Liver (tissue), 9 donors: Measurements from ENCODE around the gene LILRA1. TPM values are rescaled to one million over a fixed set of nuclear protein-coding genes. Genes with fewer than 3 reads are reported as not detected.
A peak's percentile ranks its signal among the peaks of the same experiment; 100 is the strongest.

Source experiments
- DNase-seq: peaks from one replicate; pipeline ENCODE4 v3.0.0-alpha.2; 2017; ENCODE audit warnings: low spot score
- H3K27ac ChIP-seq, 2 donors: one replicate each; pipeline ENCODE4 v1.7.0; 2013; ENCODE audit warnings: inconsistent platforms in 2 of 2, low read length in 2 of 2, control low read depth in 1 of 2, low read depth in 1 of 2, mild to moderate bottlenecking in 1 of 2
- H3K27me3 ChIP-seq, 4 donors: one replicate each; pipeline versions ENCODE4 v1.6.1 to v1.7.0; 2013; ENCODE audit warnings: low read length in 3 of 4, inconsistent platforms in 1 of 4, mild to moderate bottlenecking in 1 of 4, moderate library complexity in 1 of 4; ENCODE audit not compliant: control insufficient read depth in 4 of 4, insufficient read depth in 4 of 4
- H3K36me3 ChIP-seq, 4 donors: one replicate each; pipeline versions ENCODE4 v1.6.1 to v1.7.0; 2013; ENCODE audit warnings: low read length in 3 of 4, mild to moderate bottlenecking in 3 of 4, low read depth in 1 of 4, moderate library complexity in 1 of 4; ENCODE audit not compliant: control insufficient read depth in 4 of 4, insufficient read depth in 3 of 4
- H3K4me1 ChIP-seq, 4 donors: one replicate each; pipeline versions ENCODE4 v1.6.1 to v1.7.0; 2013; ENCODE audit warnings: low read length in 3 of 4, mild to moderate bottlenecking in 3 of 4, moderate library complexity in 1 of 4; ENCODE audit not compliant: control insufficient read depth in 4 of 4, insufficient read depth in 4 of 4
- H3K4me3 ChIP-seq, 3 donors: one replicate each; pipeline versions ENCODE4 v1.6.1 to v1.7.0; 2013; ENCODE audit warnings: low read length in 3 of 3, control low read depth in 1 of 3, low read depth in 1 of 3, mild to moderate bottlenecking in 1 of 3
- H3K9ac ChIP-seq, 2 donors: one replicate each; pipeline ENCODE4 v1.7.0; 2013; ENCODE audit warnings: low read length in 2 of 2, mild to moderate bottlenecking in 2 of 2, moderate library complexity in 2 of 2, control low read depth in 1 of 2, low read depth in 1 of 2
- H3K9me3 ChIP-seq, 4 donors: one replicate each; pipeline versions ENCODE4 v1.6.1 to v1.7.0; 2013; ENCODE audit warnings: low read length in 3 of 4; ENCODE audit not compliant: control insufficient read depth in 4 of 4
- ATF3 ChIP-seq: IDR thresholded peaks from 2 replicates; pipeline ENCODE4 v1.6.1; 2016; ENCODE audit warnings: antibody characterized with exemption
- CTCF ChIP-seq: fragments of 150-350 bp; IDR thresholded peaks from 2 replicates; pipeline ENCODE4 v1.5.1; 2017; ENCODE audit warnings: improper control_type of control experiment, low read depth, low read length; ENCODE audit not compliant: missing input control
- EGR1 ChIP-seq, 2 donors: IDR thresholded peaks; 2 replicates each; pipeline ENCODE4 v1.6.1; 2016 to 2018; ENCODE audit warnings: antibody characterized with exemption in 2 of 2, low read depth in 2 of 2
- FOXA1 ChIP-seq: IDR thresholded peaks from 2 replicates; pipeline ENCODE4 v1.6.1; 2016; ENCODE audit warnings: antibody characterized with exemption
- FOXA2 ChIP-seq: IDR thresholded peaks from 2 replicates; pipeline ENCODE4 v1.6.1; 2016; ENCODE audit warnings: antibody characterized with exemption
- GABPA ChIP-seq, 2 donors: IDR thresholded peaks in 1 of 2; conservative IDR thresholded peaks in 1 of 2; 2 replicates each; pipeline ENCODE4 v1.6.1; 2016; ENCODE audit warnings: antibody characterized with exemption in 2 of 2, mild to moderate bottlenecking in 1 of 2, moderate library complexity in 1 of 2
- HNF4A ChIP-seq, 2 donors: conservative IDR thresholded peaks; 2 replicates each; pipeline ENCODE4 v1.6.1; 2016; ENCODE audit warnings: antibody characterized with exemption in 2 of 2, mild to moderate bottlenecking in 2 of 2
- HNF4G ChIP-seq: IDR thresholded peaks from 2 replicates; pipeline ENCODE4 v1.6.1; 2016; ENCODE audit warnings: antibody characterized with exemption
- JUND ChIP-seq, 2 donors: IDR thresholded peaks; 2 replicates each; pipeline ENCODE4 v1.6.1; 2016; ENCODE audit warnings: antibody characterized with exemption in 2 of 2
- MAX ChIP-seq: IDR thresholded peaks from 2 replicates; pipeline ENCODE4 v1.6.1; 2016; ENCODE audit warnings: antibody characterized with exemption
- REST ChIP-seq: IDR thresholded peaks from 2 replicates; pipeline ENCODE4 v1.6.1; 2016; ENCODE audit warnings: antibody characterized with exemption, mild to moderate bottlenecking
- RXRA ChIP-seq, 2 donors: IDR thresholded peaks; 2 replicates each; pipeline ENCODE4 v1.6.1; 2017 to 2018; ENCODE audit warnings: antibody characterized with exemption in 2 of 2, mild to moderate bottlenecking in 1 of 2
- SP1 ChIP-seq: IDR thresholded peaks from 2 replicates; pipeline ENCODE4 v1.6.1; 2018; ENCODE audit warnings: antibody characterized with exemption, mild to moderate bottlenecking
- TAF1 ChIP-seq: conservative IDR thresholded peaks from 2 replicates; pipeline ENCODE4 v1.6.1; 2016; ENCODE audit warnings: antibody characterized with exemption, mild to moderate bottlenecking
- YY1 ChIP-seq: IDR thresholded peaks from 2 replicates; pipeline ENCODE4 v1.6.1; 2016; ENCODE audit warnings: antibody characterized with exemption, mild to moderate bottlenecking
- ZBTB33 ChIP-seq: IDR thresholded peaks from 2 replicates; pipeline ENCODE4 v1.6.1; 2016; ENCODE audit warnings: antibody characterized with exemption
- WGBS: extraction: QIAGEN DNeasy Blood & Tissue Kit; methylation state at CpG from one replicate; pipeline ENCODE4 v1.1.7; 2013; 5-methylcytosine and 5-hydroxymethylcytosine counted together
- polyA plus RNA-seq, 2 donors: library from polyadenylated mRNA; stranded (reverse) in 1 of 2; unstranded in 1 of 2; fragments of 200-250 nt in 1 of 2; fragments of >200 nt in 1 of 2; fragmentation: Nextera tagmentation in 1 of 2; extraction: Ambion mirVana in 1 of 2; gene quantifications; one replicate each; pipeline versions ENCODE4 v1.2.1 to v1.2.3, GENCODE V29; 2013 to 2015
- total RNA-seq, 2 donors: library from RNA; depleted of rRNA; stranded (reverse); fragments of >200 nt; gene quantifications; one replicate each; pipeline ENCODE4 v1.2.3, GENCODE V29; 2014
- donor health status: healthy.
- donor health status: healthy.
- donor health status: healthy.
- donor health status: healthy.
- donor health status: healthy.

LILRA1 gene
- total and polyA plus RNA-seq, 4 donors = 0.43 to 2.1 (median 1.2) TPM

GRCh38 chr19:54608792-54609191 is 15.4 kb downstream of the LILRA1 start:
- 80% methylated on average over 15 of the region's 15 CpGs for WGBS
- Histone ChIP-seq H3K4me1 (no peaks in the 10 kb centered on the region), H3K9me3 (peaks cover 0 to 5% (median 0%) of the 10 kb centered on the region in 4 donors), H3K36me3 (no peaks in the 10 kb centered on the region), H3K27me3 (no peaks in the 10 kb centered on the region), H3K4me3 (no peak overlapping the region), H3K27ac (no peak overlapping the region), H3K9ac (no peak overlapping the region)
- TF ChIP-seq FOXA1 = no peak
- TF ChIP-seq GABPA (IDR thresholded peaks at IDR 0.05 in 1 of 2, conservative IDR thresholded peaks at IDR 0.05 in 1 of 2) = no peak
- TF ChIP-seq ATF3 = no peak
- no peak for TF ChIP-seq SP1
- TF ChIP-seq RXRA (IDR thresholded peaks at IDR 0.05) = no peak
- TF ChIP-seq MAX = no peak
- no peak for TF ChIP-seq TAF1
- TF ChIP-seq EGR1 (IDR thresholded peaks at IDR 0.05; ENCODE audit: low read depth in 2 of 2) = no peak
- DNase-seq = no peak

- Histone ChIP-seq H3K27ac (no peak overlapping the region), H3K4me3 (peak overlapping the region in 1 of 3 donors; percentile 9), H3K9me3 (peaks cover 0 to 5% (median 0%) of the 10 kb centered on the region in 4 donors), H3K27me3 (no peaks in the 10 kb centered on the region), H3K4me1 (no peaks in the 10 kb centered on the region), H3K9ac (no peak overlapping the region), H3K36me3 (no peaks in the 10 kb centered on the region)
- no peak for DNase-seq
- WGBS = 89% methylated on average over 26 of the region's 26 CpGs
- TF ChIP-seq ZBTB33 (no peak), CTCF (no peak), YY1 (no peak), HNF4A (conservative IDR thresholded peaks at IDR 0.05) (no peak), EGR1 (IDR thresholded peaks at IDR 0.05; ENCODE audit: low read depth in 2 of 2) (no peak), MAX (no peak), FOXA2 (no peak), TAF1 (no peak), HNF4G (no peak), REST (no peak), SP1 (no peak), ATF3 (no peak), JUND (IDR thresholded peaks at IDR 0.05) (no peak)
Measured at GRCh38 chr19:54609356-54609791, 15.9 kb downstream of the LILRA1 start.
